Rectal smooth muscle tissue (tissue), 1 donor: Measurements from ENCODE around the gene HTATSF1.

Source experiments
- H3K27ac ChIP-seq: one replicate; pipeline ENCODE4 v1.7.0; 2013; ENCODE audit warnings: low read depth, low read length, inconsistent platforms
- H3K27me3 ChIP-seq: one replicate; pipeline ENCODE4 v1.7.0; 2013; ENCODE audit warnings: low read length; ENCODE audit not compliant: control insufficient read depth, insufficient read depth
- H3K36me3 ChIP-seq: one replicate; pipeline ENCODE4 v1.7.0; 2013; ENCODE audit warnings: low read length; ENCODE audit not compliant: control insufficient read depth, insufficient read depth
- H3K4me1 ChIP-seq: one replicate; pipeline ENCODE4 v1.7.0; 2013; ENCODE audit warnings: low read length; ENCODE audit not compliant: control insufficient read depth, insufficient read depth
- H3K4me3 ChIP-seq: one replicate; pipeline ENCODE4 v1.7.0; 2013; ENCODE audit warnings: low read length
- H3K9ac ChIP-seq: one replicate; pipeline ENCODE4 v1.7.0; 2013; ENCODE audit warnings: low read length

Gene HTATSF1

GRCh38 chrX:136475236-136475635 lies 22.2 kb upstream of the HTATSF1 start:
- H3K27me3 ChIP-seq = peaks cover 4% of the 10 kb centered on the region
- H3K4me3 ChIP-seq = no peak overlapping the region
- no peak overlapping the region for H3K27ac ChIP-seq
- no peaks in the 10 kb centered on the region for H3K36me3 ChIP-seq
- H3K4me1 ChIP-seq = no peaks in the 10 kb centered on the region
- no peak overlapping the region for H3K9ac ChIP-seq

GRCh38 chrX:136476501-136476900 lies 20.9 kb upstream of the HTATSF1 start:
- Histone ChIP-seq H3K9ac (no peak overlapping the region), H3K4me3 (no peak overlapping the region), H3K36me3 (no peaks in the 10 kb centered on the region), H3K27ac (no peak overlapping the region), H3K4me1 (no peaks in the 10 kb centered on the region), H3K27me3 (peaks cover 4% of the 10 kb centered on the region)

GRCh38 chrX:136477026-136477425 lies 20.4 kb upstream of the HTATSF1 start:
- no peak overlapping the region for H3K27ac ChIP-seq
- H3K9ac ChIP-seq = no peak overlapping the region
- H3K4me1 ChIP-seq = no peaks in the 10 kb centered on the region
- no peak overlapping the region for H3K4me3 ChIP-seq
- H3K27me3 ChIP-seq = peaks cover 4% of the 10 kb centered on the region
- no peaks in the 10 kb centered on the region for H3K36me3 ChIP-seq

GRCh38 chrX:136480383-136480782 lies 17.0 kb upstream of the HTATSF1 start:
- H3K27me3 ChIP-seq = no peaks in the 10 kb centered on the region
- no peak overlapping the region for H3K9ac ChIP-seq
- no peaks in the 10 kb centered on the region for H3K4me1 ChIP-seq
- no peak overlapping the region for H3K27ac ChIP-seq
- no peaks in the 10 kb centered on the region for H3K36me3 ChIP-seq
- no peak overlapping the region for H3K4me3 ChIP-seq

GRCh38 chrX:136487647-136488046 lies 9.7 kb upstream of the HTATSF1 start, which contains the start of gene BRS3:
Gene BRS3 (plus strand): TSS chrX:136487947. CDS start chrX:136488115, 168 bp downstream.
- Histone ChIP-seq H3K27ac (no peak within 1 kb of the TSS), H3K36me3 (no peaks in the 10 kb centered on the region), H3K4me3 (no peak within 1 kb of the TSS), H3K27me3 (no peaks in the 10 kb centered on the region), H3K9ac (no peak within 1 kb of the TSS), H3K4me1 (no peaks in the 10 kb centered on the region)

GRCh38 chrX:136488706-136489105 lies 8.7 kb upstream of the HTATSF1 start:
- Histone ChIP-seq H3K27ac (no peak overlapping the region), H3K4me3 (no peak overlapping the region), H3K4me1 (no peaks in the 10 kb centered on the region), H3K9ac (no peak overlapping the region), H3K27me3 (no peaks in the 10 kb centered on the region), H3K36me3 (no peaks in the 10 kb centered on the region)

GRCh38 chrX:136491832-136492231 lies 5.6 kb upstream of the HTATSF1 start:
- Histone ChIP-seq H3K27me3 (no peaks in the 10 kb centered on the region), H3K36me3 (no peaks in the 10 kb centered on the region), H3K27ac (no peak overlapping the region), H3K9ac (no peak overlapping the region), H3K4me1 (no peaks in the 10 kb centered on the region), H3K4me3 (no peak overlapping the region)

- Histone ChIP-seq H3K9ac (no peak overlapping the region), H3K27me3 (no peaks in the 10 kb centered on the region), H3K4me3 (no peak overlapping the region), H3K4me1 (no peaks in the 10 kb centered on the region), H3K36me3 (no peaks in the 10 kb centered on the region), H3K27ac (no peak overlapping the region)
Measured at GRCh38 chrX:136493011-136493410, 4.4 kb upstream of the HTATSF1 start.

- Histone ChIP-seq H3K27ac (no peak overlapping the region), H3K27me3 (no peaks in the 10 kb centered on the region), H3K4me3 (no peak overlapping the region), H3K4me1 (no peaks in the 10 kb centered on the region), H3K36me3 (no peaks in the 10 kb centered on the region), H3K9ac (no peak overlapping the region)
Measured at GRCh38 chrX:136495043-136495442, 2.3 kb upstream of the HTATSF1 start.

- no peaks in the 10 kb centered on the region for H3K4me1 ChIP-seq
- peak overlapping the region; percentile 87 for H3K27ac ChIP-seq
- H3K36me3 ChIP-seq = no peaks in the 10 kb centered on the region
- H3K4me3 ChIP-seq = peak overlapping the region; percentile 51
- no peaks in the 10 kb centered on the region for H3K27me3 ChIP-seq
- no peak overlapping the region for H3K9ac ChIP-seq
Measured at GRCh38 chrX:136496186-136496763, 1.1 kb upstream of the HTATSF1 start.

GRCh38 chrX:136496764-136497555 lies 432 bp upstream of the HTATSF1 start:
- Histone ChIP-seq H3K4me3 (peak overlapping the region; percentile 51), H3K4me1 (no peaks in the 10 kb centered on the region), H3K27me3 (no peaks in the 10 kb centered on the region), H3K9ac (no peak overlapping the region), H3K27ac (peak overlapping the region; percentile 87), H3K36me3 (no peaks in the 10 kb centered on the region)

GRCh38 chrX:136519069-136519468 lies 21.7 kb downstream of the HTATSF1 start:
- no peak overlapping the region for H3K4me3 ChIP-seq
- no peaks in the 10 kb centered on the region for H3K36me3 ChIP-seq
- H3K4me1 ChIP-seq = no peaks in the 10 kb centered on the region
- H3K27ac ChIP-seq = no peak overlapping the region
- H3K27me3 ChIP-seq = no peaks in the 10 kb centered on the region
- H3K9ac ChIP-seq = no peak overlapping the region

GRCh38 chrX:136523770-136524169 lies 26.4 kb downstream of the HTATSF1 start:
- peaks cover 5% of the 10 kb centered on the region for H3K4me1 ChIP-seq
- no peak overlapping the region for H3K4me3 ChIP-seq
- H3K27me3 ChIP-seq = no peaks in the 10 kb centered on the region
- H3K27ac ChIP-seq = no peak overlapping the region
- H3K36me3 ChIP-seq = no peaks in the 10 kb centered on the region
- H3K9ac ChIP-seq = no peak overlapping the region
